Activated T-cell treated with anti-CD3 and anti-CD28 coated beads for 4 hours (primary cell): ENCODE data around the gene LARP4B.

Source experiments
- DNase-seq: peaks from one replicate; pipeline ENCODE4 v3.0.0-alpha.2; 2020

LARP4B gene

DNA sequence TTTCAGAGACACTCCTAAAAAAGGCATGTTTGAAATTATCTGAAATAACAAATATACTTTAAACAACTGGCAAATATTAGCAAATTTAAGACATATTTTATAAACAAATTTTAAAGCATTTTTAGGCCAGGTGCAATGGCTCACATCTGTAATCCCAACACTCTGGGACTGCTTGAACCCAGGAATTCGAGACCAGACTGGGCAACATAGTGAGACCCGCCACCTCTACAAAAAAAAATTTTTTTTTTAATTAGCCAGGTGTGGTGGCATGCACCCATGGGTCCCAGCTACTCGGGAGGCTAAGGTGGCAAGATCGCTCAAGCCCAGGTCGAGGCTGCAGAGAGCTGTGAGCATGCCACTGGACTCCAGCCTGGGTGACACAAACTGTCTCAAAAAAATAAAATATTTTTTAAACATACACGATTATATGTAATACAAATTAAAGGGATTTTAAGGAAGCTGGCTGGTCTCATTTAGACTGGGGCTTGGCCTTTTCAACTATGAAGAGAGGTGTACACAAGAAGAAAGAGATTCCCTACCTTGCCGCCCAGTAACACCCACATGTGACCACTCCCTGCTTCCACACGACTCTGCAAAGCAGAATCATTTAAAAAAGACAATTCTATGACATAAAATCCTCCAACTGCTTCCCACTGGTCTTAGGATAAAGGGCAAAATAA is 7.5 kb downstream of the LARP4B start:
- no peak for DNase-seq

DNA sequence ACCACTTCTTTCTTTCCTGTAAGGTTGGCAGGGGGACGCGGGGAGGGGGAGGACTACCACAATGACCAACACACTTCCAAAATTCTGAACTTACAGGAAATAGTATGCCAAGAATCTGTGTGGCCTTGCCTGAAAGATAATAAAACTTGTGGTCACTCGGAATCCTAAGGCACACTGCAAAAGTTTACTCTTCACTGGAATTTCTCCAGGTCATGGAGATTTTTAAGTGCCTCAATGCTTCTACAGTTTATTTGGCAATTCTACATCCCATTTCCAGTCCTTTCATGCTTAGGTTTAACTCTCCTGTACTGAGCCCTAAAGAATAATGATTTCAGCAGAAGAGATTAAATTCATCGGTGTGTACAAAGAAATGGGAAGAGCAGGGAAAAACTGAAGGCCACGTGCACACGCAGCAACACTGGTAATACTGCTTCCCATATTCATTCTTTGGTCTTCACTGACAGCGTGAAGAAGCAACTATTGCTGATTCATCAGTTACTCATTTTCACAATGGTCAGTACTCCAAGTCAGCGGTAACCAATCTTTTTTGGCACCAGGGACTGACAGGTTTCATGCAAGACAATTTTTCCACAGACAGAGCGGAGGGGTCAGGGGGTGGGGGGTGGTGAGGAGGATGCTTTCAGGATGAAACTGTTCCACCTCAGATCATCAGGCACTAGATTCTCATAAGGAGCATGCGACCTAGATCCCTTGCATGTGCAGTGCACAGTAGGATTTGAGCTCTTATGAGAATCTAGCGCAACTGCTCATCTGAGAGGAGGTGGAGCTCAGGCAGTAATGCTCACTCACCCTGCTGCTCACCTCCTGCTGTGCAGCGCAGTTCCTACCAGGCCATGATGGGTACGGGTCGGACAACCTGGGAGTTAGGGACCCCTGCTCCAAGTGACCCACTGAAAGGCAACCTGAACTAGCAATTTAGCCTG is 9.8 kb downstream of the LARP4B start:
- DNase-seq: no peak

DNA sequence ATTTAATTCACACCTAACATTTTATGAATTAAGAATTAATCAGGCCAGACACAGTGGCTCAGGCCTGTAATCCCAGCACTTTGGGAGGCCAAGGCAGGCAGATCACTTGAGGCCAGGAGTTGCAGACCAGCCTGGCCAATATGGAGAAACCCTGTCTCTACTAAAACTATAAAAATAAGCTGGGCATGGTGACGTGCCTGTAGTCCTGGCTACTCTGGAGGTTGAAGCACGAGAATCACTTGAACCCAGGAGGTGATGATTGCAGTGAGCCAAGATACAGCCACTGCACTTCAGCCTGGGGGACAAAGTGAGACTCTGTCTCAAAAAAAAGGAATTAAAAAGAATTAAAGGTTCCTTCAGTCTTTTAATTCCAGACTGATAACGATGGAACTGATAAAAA is 11.1 kb downstream of the LARP4B start:
- no peak for DNase-seq

DNA sequence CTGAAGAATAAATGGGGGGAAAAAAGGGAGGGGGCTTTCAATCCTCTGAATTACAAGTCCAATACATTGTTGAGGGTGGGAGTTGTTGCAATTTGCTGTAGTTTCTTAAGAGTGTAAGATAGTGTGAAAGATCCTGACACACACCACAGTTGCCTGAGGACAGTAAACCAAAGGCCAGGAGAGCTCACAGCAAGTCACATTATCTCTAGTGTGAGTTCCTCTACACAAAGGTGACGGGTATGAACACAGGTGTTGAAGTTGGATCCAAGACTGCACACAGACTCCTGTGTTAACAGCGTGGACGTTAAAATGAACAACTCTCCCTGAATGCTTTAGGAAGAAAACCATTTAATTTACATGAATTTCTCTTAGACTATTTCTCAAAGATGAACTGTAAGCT is 12.0 kb downstream of the LARP4B start:
- no peak for DNase-seq

DNA sequence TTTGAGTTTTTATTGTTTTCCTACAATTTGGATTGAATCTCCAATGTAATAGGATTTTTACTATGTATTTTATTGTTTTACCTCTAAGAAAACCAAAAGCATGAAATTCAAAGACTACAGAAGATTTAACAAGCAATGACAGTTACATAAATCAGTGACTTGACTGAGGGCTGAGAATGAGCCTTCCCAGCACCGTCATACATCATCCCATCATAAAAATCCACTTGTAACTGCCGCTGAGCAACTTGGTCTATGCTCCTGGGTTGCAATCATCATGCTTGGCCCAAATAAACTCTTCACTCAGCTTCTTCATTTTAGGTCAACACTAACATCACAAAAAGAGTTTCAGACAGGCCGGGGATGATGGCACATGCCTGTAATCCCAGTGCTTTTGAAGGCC is 13.5 kb downstream of the LARP4B start:
- DNase-seq: no peak

DNA sequence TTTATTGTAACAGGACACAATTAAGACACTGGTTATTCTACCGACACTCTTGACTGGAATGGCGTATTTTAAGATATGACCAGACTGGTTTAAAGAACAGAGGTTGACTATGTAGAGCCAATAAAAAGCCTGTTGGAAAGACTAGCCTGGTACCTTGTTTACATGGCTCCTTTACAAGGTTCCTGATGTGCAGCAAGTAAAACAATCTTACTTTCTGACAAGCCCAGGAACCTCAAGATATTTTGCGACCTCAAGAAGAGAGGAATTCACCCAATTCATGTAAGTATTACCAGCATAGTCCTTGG is 14.1 kb downstream of the LARP4B start:
- no peak for DNase-seq

DNA sequence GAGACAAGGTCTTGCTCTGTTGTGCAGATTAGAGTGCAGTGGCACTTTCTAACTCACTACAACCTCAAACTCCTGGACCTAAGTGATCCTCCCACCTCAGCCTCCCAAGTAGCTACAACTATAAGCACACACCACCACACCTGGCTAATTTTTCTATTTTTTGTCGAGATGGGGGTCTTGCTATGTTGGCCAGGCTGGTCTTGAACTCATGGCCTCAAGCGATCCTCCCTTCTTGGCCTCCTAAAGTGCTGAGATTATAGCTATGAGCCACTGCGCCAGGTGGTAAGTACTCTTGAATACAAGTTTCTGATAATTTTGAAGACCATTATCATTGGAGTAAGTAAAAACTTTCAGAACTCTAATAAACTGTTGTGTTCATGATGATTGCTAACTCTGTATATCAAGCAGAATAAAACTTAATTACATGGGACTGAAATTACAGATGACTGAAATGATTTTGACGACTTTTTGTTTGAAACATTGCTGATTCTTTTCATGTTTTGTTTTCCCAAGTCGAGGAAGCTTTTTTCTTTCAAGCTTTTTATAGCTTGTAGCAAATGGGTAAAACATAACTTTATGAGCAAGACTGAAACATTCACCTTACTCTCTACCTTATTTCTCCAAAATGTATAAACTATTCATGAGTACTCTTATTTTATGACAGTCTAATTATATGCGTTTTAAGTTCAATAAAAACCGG is 14.6 kb downstream of the LARP4B start:
- no peak for DNase-seq

DNA sequence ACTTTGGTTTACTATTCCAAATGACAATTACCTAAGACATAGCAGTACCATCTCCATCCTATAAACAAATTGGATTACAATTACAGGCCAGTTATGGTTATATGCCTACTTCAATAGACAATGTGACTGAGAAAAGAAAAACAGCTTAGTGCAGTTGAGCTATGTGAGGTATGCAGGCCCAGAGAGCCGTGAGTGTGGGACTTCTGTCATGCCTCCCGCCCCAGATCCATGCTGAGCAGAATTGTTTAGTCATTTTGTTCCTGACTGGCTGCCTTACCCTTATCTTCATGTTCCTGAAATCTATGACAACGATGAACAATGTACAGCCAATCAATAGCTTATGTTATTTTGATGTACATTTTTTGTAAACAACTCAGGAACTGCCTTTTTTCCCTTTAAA is 21.7 kb downstream of the LARP4B start:
- DNase-seq: no peak

DNA sequence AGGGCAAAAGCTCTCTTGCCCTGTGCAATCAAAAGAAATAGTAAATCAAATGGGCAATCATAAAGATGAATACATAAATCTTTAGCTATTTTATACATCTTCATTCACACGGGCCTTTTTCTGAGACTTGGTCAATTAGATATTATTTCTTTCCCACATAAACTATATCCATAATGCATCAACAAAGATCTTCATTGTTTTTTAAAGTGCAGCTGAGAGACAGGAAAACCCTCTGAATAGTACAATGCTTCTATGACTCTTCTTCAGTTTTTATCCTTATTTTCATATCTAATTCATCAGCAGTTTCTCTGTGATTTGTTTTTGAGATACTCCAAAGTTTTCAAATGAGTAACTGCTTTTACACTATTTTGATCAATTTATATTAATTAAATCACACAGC is 25.5 kb downstream of the LARP4B start:
- DNase-seq: no peak

DNA sequence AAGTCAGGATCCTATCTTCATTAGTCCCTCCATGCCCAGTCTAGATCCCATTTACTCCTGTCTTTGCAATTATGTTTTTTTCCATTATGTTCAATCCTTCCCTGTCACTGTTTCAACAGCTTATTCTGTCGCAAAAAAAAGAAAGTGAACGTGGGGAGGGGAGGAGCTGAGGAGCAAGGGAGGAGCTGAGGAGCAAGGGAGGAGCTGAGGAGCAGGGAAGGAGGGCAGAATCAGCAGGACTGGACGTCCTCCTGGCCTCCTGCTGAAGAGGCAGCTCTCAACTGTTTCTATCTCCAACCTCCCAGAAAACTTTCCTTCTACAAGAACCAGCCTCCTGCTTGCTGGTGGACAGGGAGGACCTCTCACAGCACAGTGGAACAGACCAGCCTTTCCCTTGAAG is 26.0 kb downstream of the LARP4B start:
- no peak for DNase-seq

DNA sequence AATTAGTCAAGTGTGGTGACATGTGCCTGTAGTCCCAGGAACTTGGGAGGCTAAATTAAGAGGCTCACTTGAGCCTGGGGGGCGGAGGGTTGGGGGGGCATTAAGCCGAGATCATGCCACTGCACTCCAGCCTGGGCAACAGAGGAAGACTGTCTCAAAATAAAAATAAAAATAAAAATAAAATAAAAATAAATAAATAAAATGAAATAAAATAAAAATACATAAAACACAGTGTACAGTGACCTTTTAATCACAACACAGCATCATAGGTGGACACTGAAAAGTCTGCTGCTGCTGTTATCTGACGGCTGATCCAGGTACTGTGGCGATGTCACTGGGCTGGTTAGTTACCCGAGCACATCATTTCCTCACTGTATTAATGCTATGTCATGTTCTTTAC is 27.1 kb downstream of the LARP4B start:
- DNase-seq: no peak

DNA sequence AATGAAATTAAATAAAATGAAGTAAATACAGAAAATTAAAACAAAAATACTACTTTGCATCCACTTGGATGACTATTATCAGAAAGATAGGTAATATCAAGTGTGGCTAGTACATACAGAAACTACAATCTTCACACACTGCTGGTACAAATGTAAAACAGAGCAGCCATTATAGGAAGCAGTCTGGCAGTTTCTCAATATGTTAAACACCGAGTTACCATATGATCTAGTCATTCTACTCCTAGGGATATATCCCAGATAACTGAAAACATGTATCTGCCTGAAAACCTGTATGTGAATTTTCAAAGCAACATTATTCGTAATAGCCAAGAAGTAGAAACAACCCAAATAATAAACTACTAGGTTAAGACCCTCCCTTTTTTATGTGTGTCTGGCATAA is 33.4 kb downstream of the LARP4B start:
- DNase-seq: no peak

DNA sequence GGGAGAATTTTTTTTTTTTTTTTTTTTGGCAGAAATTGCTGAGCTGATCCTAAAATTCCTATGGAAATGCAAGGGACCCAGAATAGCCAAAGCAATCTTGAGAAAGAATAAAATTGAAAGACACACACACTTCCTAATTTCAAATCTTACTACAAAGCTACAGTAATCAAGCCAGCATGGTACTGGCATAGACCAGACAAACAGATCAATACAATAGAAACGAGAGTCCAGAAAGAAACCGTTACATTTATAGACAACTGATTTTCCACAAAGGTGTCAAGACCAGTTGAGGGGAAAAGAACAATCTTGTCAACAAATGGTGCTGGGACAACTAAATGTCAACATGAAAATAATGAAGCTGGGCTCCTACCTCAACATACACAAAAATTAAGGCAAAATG is 34.5 kb downstream of the LARP4B start:
- no peak for DNase-seq

DNA sequence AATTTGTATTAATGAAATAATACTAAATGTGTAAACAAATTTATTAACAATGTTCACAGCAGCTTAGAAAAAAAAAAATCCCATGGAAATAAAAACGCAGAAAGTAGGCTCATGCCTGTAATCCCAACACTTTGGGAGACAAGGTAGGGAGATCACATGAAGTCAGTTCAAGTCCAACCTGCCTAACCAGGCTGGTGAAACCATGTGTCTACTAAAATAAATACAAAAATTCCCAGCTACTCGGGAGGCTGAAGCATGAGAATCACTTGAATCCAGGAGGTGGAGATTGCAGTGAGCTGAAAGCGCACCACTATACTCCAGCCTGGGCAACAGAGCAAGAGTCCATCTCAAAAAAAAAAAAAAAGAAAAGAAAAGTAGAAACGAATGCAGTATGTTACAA is 36.2 kb downstream of the LARP4B start:
- no peak for DNase-seq

DNA sequence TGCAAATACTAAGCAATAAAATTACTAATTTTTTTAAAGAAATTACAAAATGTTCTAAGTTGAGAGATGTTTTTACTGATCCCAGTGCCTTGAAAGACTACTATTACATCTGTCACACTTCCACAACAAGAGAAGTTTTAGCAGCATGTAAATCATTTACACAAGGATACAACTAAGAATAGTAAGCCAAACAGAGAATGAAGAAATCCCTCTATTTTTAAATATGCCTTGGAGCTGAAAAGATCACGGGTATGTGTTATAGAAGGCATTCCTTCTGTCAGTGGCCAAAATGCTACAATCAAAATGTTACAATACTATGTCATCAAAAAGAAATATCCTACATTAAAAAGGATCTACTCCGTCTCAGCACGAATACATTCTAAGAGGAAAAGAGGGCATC is 52.6 kb downstream of the LARP4B start:
- DNase-seq: no peak

DNA sequence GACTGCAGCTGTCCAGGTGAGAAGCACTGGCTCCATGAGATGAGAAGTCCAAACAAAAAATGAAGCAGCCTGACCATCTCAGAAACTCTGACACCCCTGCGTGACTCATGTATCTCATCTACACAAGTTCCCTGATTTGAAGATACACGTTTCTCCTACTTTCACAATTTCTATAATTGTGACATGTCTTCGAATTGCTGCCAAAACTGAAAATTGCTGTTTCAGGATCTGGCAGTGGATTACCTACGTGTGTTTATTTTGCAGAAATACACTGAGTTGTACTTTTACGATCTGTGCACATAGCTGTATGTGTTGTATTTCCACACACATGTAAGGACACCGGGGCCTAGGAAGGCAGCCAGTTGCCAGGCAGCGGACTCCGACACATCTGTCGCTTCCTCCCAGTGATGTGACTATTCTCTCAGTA is 53.2 kb downstream of the LARP4B start:
- DNase-seq: no peak

DNA sequence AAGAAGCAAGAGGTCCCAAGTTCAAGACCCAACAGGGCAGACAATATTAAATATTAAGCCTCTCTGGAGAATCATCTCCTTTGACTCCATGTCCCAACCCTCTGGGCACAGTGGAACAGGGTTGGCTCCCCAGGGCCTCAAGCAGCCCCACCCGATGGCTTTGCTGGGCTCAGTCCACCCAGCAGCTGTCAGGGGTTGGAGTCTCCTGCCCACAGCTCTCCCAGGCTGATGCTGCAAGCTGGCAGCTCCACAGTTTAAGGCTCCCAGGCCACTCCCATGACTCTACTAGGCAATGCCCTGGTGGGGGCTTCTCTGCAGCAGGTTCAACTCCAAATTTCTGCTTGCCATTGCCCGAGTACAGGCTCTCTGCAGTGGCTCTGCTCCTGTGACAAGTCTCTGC is 55.1 kb downstream of the LARP4B start:
- DNase-seq: no peak

DNA sequence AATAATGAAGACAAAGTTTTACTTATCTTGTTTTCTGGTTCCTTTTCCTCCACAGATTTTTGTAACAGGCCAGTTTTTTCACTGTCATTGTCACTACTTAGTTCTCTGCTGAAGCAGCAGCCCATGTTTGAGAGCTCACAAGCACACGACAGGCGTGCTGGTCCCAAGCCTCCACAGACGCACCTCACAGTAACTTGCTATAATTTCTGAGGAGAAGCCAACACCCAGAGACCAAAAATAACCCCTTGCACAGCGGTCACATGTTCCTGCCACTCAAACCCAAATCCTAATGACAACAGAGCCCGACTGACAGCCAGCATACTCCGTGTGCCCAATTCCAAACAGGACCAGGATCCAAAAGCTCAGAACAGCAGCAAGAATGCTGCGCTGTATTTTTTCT is 58.5 kb downstream of the LARP4B start:
- no peak for DNase-seq

DNA sequence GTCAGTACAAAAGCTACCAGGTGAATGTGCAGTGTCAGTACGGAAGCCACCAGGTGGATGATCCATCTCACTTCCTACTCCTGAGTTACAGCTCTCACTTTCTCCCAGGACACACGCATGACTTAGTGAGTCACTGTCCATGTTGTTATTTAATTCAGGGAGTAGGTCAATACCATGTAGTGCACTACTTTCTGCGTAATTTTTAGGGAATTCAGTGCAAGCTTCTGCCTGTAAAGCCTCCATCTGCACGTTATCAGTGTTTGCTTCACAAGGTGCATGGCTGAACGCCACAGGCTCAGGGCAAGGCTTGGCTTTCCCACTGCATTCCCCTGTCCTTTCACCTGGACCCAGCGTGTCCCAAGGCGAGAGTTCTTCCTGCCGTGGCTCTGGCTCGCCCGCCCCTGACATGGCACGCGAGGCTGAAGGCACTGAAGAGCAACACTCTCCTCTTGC is 59.5 kb downstream of the LARP4B start:
- no peak for DNase-seq

DNA sequence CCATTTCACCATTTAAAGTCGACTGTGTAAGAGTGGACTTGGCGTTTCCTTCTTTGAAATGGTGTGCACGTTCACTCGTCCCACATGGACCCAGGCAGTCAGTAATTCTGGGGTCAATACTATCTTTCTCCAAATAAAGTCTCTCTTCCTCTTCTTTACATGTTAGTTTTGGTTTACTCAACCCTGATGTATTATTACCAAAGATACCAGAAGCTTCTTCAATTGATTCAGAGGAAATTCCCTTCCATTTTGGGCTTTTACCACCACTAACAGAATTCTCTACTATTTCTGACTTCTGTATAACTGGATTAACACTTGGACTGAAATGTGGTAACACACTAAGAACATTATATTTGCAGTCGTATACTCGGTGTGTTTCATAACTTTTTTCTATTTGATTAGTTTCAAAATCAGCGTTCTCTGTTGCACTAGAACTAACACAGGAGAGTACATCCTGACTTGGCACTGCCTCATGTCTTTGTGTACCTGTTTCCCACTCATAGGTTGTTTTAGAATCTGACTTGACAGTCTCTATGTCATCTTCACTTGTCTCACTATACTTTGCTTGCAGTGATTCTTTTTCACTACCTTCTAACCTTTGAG is 60.8 kb downstream of the LARP4B start:
- DNase-seq: no peak

DNA sequence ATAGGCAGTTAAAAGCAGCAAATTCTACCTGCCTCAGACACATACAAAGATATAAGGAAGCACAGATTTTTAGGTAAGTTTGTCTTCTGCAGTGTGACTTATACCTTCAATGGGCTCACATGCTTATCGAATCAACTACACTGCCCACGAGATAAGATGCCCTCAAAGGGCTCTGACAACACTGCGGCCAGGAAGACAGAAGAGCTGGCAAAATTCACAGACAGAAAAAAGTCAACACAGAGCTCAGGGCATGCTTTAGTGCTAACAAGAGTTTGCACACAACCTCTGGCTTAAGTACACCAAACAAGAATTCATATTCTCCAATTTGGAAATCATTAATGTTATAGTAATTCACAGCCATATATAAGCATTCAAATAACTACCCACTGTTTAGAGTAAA is 62.3 kb downstream of the LARP4B start:
- no peak for DNase-seq

DNA sequence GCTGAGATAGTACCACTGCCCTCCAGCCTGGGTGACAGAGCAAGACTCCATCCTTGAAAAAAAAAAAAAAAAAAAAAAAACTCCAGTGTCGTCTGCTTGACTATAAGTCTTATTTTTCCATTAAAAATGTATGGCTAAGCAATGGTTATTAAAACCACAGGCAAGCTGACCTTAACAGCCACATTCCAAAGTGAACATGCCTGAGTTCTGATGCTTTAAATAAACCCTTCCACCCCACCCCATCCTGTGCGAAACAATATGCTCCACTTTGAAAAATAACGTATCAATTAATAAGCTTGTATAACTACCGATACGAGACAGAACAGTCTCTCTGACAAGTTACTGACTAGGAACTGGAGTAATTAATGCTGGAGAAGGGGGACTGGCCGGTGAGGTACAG is 63.7 kb downstream of the LARP4B start:
- no peak for DNase-seq

DNA sequence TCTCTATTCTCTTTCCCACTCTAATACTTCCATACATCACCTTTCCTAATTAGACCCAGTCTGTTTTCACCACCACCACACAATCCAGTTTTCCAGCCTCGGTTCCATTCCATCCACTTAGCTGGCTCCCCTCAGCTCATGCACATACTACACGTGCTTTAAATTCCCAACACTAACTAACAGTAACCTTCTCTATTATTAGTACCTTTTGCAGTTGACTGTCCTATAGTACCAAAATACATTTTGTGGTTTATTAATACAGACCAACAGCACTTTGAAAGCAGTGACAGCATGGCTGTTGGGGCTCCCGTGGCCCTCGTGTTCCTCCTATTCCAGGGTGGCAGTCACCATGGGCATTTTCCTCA is 64.9 kb downstream of the LARP4B start:
- no peak for DNase-seq
